Measurements from ENCODE around the gene DGCR8. TPM values are rescaled to one million over a fixed set of nuclear protein-coding genes. Genes with fewer than 3 reads are reported as not detected.

Gene DGCR8
- total RNA-seq, 1 donor from 2014 or later: 38.1 TPM

DNA sequence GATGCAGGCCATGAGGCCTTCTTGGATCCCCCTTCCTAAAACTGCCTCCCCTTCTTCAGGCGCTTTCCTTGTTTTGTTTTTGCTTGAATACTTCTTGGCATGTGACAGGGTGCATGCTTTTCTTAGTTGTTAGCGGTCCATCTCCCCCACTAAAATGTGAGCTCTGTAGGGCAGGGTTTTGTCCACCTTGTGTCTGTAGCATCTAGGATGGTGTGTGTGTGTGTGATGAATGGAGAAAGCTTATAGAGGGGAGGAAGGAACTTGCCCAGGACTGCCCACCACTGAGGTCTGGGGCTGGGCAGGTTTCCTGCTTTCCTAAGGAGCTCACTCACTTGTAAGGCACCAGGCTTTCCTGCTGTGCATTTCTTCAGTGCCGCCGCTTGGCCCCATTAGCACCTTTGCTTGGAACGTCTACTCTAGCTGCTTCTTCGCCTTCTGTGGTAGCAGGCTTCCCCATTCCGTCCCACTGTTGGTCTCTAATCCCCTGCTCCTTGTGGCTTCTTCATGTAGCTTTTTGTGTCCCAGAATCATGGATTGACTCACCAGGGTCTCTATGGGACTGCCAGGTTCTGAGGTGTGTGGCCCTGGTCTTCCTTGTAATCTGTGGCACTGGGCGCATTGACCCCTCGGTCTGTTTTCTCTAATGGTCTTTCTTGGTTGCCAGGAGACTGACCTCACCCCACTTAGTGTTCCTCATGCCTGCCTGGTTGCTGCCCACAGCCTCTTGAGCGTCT, 3.3 kb downstream of the DGCR8 start:
- H3K4me3 ChIP-seq (ENCODE audit: low read length in 3 of 3): no peak overlapping the region
- H3K9me3 ChIP-seq (ENCODE audit: control insufficient read depth in 3 of 3, low read length in 3 of 3): no peaks in the 10 kb centered on the region
- H3K36me3 ChIP-seq (ENCODE audit: control insufficient read depth in 3 of 3, insufficient read depth in 3 of 3, low read length in 3 of 3): peaks cover 25 to 34% (median 27%) of the 10 kb centered on the region in 3 donors
- peaks cover 40 to 48% (median 46%) of the 10 kb centered on the region in 3 donors for H3K4me1 ChIP-seq (ENCODE audit: control insufficient read depth in 3 of 3, insufficient read depth in 3 of 3, low read length in 3 of 3)
- peak overlapping the region; percentile 7 to 69 (median 54) for H3K9ac ChIP-seq (ENCODE audit: low read depth in 1 of 3, low read length in 3 of 3)
- no peak overlapping the region for H3K27ac ChIP-seq (ENCODE audit: low read depth, low read length)
- no peaks in the 10 kb centered on the region for H3K27me3 ChIP-seq (ENCODE audit: control insufficient read depth in 3 of 3, insufficient read depth in 3 of 3, low read length in 3 of 3)

DNA sequence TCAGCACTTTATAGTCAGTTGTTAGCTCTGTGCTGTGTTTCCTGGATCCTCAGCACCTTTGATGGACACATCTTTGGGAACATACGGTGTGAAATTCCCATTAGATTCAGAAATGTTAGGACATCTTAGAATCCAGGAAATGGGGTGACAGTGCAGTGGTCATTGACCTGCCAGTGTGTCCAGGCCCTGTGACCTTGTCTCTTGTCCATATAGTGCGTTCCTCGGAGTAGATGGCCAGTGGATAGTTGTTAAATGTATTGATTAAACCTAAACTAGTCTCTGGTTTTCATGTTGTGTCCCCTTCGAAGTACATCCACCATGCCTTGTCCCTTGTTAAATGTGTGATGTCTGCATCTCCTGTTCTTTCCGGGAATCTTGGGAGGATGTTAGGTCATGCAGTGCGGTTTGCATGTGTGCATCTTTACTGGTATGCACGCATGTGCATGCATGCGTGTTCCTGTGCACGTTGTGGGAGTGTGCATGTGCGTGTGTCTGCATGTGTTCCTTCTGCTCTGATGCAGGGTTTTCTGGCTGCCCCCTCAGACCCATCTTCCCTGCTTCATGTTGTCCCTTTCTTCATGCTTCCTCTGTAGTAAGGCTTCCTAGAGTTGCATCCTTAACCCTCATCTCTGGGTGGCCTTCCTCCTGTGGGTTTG, 4.0 kb downstream of the DGCR8 start:
- Histone ChIP-seq H3K27me3 (ENCODE audit: control insufficient read depth in 3 of 3, insufficient read depth in 3 of 3, low read length in 3 of 3) (no peaks in the 10 kb centered on the region), H3K4me1 (ENCODE audit: control insufficient read depth in 3 of 3, insufficient read depth in 3 of 3, low read length in 3 of 3) (peaks cover 40 to 48% (median 46%) of the 10 kb centered on the region in 3 donors), H3K27ac (ENCODE audit: low read depth, low read length) (peak overlapping the region; percentile 5), H3K9ac (ENCODE audit: low read depth in 1 of 3, low read length in 3 of 3) (peak overlapping the region in 2 of 3 donors; percentile 8 to 62), H3K9me3 (ENCODE audit: control insufficient read depth in 3 of 3, low read length in 3 of 3) (no peaks in the 10 kb centered on the region), H3K4me3 (ENCODE audit: low read length in 3 of 3) (peak overlapping the region in 1 of 3 donors; percentile 12), H3K36me3 (ENCODE audit: control insufficient read depth in 3 of 3, insufficient read depth in 3 of 3, low read length in 3 of 3) (peaks cover 32 to 38% (median 32%) of the 10 kb centered on the region in 3 donors)

DNA sequence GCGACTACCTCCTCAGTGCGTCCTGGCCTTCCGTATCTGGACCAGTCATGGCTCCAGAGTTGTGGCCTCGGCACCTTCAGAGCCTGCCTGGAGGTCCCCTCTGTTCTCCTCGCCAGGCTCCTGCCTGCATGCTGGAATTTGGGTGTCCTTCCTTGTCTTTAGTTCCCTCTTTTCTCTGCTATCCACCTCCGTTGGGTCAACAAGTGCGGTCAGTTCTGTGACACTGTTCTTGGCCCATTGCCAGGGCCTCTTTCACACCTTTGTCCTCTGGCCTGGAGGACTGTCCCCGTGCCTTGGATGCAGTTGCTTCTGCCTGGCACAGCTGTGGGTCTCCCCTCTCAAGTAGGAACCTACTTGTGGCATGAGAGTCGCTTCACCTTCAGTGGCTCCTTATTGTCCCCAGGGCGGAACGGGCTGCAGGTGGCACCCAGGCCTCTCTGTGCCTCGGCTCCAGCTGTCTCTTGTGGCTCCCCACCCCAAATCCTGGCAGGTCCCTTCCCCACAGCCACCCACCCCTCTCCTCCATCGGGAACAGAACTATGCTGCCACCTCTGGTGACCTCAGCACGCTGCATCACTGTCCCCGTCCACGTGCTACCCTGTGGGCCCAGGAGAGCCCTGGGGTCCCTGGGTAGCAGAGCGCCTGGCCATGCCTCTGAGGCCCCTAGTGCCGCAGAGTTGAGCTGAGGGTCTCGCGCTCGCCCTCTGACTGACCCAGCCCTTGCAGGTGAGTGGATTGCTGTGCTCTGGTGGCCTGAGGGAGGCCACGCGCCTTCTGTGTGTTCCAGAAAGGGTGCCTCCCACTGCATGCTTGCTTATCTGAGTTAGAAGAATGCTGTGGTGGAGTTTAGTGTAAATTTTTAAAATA, 4.7 kb downstream of the DGCR8 start:
- Histone ChIP-seq H3K27me3 (ENCODE audit: control insufficient read depth in 3 of 3, insufficient read depth in 3 of 3, low read length in 3 of 3) (no peaks in the 10 kb centered on the region), H3K27ac (ENCODE audit: low read depth, low read length) (peak overlapping the region; percentile 5), H3K9me3 (ENCODE audit: control insufficient read depth in 3 of 3, low read length in 3 of 3) (no peaks in the 10 kb centered on the region), H3K4me1 (ENCODE audit: control insufficient read depth in 3 of 3, insufficient read depth in 3 of 3, low read length in 3 of 3) (peaks cover 40 to 46% (median 45%) of the 10 kb centered on the region in 3 donors), H3K4me3 (ENCODE audit: low read length in 3 of 3) (peak overlapping the region in 1 of 3 donors; percentile 12), H3K36me3 (ENCODE audit: control insufficient read depth in 3 of 3, insufficient read depth in 3 of 3, low read length in 3 of 3) (peaks cover 40 to 45% (median 40%) of the 10 kb centered on the region in 3 donors), H3K9ac (ENCODE audit: low read depth in 1 of 3, low read length in 3 of 3) (peak overlapping the region; percentile 23 to 62 (median 24))

DNA sequence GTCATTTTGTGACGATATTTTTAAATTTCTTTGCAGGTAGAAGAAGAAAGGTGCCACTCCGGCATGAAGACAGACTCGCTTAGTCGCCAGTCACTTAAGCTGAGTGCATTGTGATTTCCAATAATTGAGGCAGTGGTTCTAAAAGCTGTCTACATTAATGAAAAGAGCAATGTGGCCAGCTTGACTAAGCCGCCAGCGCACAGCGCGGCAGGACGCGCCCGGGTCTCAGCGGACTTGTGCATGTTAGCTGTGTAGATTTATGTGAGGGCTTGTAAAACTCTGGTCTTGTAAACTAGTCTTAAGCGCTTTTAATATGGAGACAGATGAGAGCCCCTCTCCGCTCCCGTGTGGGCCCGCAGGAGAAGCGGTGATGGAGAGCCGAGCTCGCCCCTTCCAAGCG, 5.6 kb downstream of the DGCR8 start:
- Histone ChIP-seq H3K4me1 (ENCODE audit: control insufficient read depth in 3 of 3, insufficient read depth in 3 of 3, low read length in 3 of 3) (peaks cover 38 to 44% (median 43%) of the 10 kb centered on the region in 3 donors), H3K9me3 (ENCODE audit: control insufficient read depth in 3 of 3, low read length in 3 of 3) (no peaks in the 10 kb centered on the region), H3K4me3 (ENCODE audit: low read length in 3 of 3) (no peak overlapping the region), H3K27ac (ENCODE audit: low read depth, low read length) (no peak overlapping the region), H3K9ac (ENCODE audit: low read depth in 1 of 3, low read length in 3 of 3) (no peak overlapping the region), H3K27me3 (ENCODE audit: control insufficient read depth in 3 of 3, insufficient read depth in 3 of 3, low read length in 3 of 3) (no peaks in the 10 kb centered on the region), H3K36me3 (ENCODE audit: control insufficient read depth in 3 of 3, insufficient read depth in 3 of 3, low read length in 3 of 3) (peaks cover 49 to 54% (median 49%) of the 10 kb centered on the region in 3 donors)

DNA sequence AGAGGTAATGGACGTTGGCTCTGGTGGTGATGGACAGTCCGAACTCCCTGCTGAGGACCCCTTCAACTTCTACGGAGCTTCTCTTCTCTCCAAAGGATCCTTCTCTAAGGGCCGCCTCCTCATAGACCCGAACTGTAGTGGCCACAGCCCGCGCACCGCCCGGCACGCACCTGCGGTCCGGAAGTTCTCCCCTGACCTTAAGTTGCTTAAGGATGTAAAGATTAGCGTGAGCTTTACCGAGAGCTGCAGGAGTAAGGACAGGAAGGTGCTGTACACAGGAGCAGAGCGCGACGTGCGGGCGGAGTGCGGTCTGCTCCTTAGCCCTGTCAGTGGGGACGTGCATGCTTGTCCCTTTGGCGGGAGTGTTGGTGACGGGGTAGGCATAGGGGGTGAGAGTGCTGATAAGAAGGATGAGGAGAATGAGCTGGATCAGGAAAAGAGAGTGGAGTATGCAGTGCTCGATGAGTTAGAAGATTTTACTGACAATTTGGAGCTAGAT, 6.1 kb downstream of the DGCR8 start:
- Histone ChIP-seq H3K4me1 (ENCODE audit: control insufficient read depth in 3 of 3, insufficient read depth in 3 of 3, low read length in 3 of 3) (peaks cover 34 to 39% (median 38%) of the 10 kb centered on the region in 3 donors), H3K9ac (ENCODE audit: low read depth in 1 of 3, low read length in 3 of 3) (no peak overlapping the region), H3K9me3 (ENCODE audit: control insufficient read depth in 3 of 3, low read length in 3 of 3) (no peaks in the 10 kb centered on the region), H3K27ac (ENCODE audit: low read depth, low read length) (no peak overlapping the region), H3K4me3 (ENCODE audit: low read length in 3 of 3) (no peak overlapping the region), H3K36me3 (ENCODE audit: control insufficient read depth in 3 of 3, insufficient read depth in 3 of 3, low read length in 3 of 3) (peaks cover 54 to 59% (median 54%) of the 10 kb centered on the region in 3 donors), H3K27me3 (ENCODE audit: control insufficient read depth in 3 of 3, insufficient read depth in 3 of 3, low read length in 3 of 3) (no peaks in the 10 kb centered on the region)

DNA sequence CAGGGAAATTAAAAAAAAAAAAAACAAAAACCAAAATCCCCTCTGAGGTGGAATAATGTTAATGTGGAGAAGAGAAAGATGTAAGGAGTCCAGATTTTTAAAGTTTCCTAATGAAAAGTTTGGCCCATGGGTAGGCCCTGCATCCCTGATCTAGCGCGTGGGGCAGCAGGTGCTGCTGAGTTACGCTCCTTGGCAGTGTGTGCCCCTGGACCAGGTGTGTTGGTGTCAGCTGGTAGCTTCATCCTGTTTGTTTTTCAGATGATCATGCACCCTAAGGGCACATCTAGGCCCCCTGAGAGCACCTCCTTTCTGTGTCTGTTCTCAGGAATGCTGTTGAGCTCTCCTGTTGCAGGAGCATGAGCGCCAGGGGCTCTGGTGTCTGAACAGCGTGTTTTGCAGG, 6.7 kb downstream of the DGCR8 start:
- Histone ChIP-seq H3K36me3 (ENCODE audit: control insufficient read depth in 3 of 3, insufficient read depth in 3 of 3, low read length in 3 of 3) (peaks cover 60 to 65% (median 60%) of the 10 kb centered on the region in 3 donors), H3K9me3 (ENCODE audit: control insufficient read depth in 3 of 3, low read length in 3 of 3) (no peaks in the 10 kb centered on the region), H3K4me1 (ENCODE audit: control insufficient read depth in 3 of 3, insufficient read depth in 3 of 3, low read length in 3 of 3) (peaks cover 27 to 33% (median 32%) of the 10 kb centered on the region in 3 donors), H3K27ac (ENCODE audit: low read depth, low read length) (no peak overlapping the region), H3K9ac (ENCODE audit: low read depth in 1 of 3, low read length in 3 of 3) (no peak overlapping the region), H3K27me3 (ENCODE audit: control insufficient read depth in 3 of 3, insufficient read depth in 3 of 3, low read length in 3 of 3) (no peaks in the 10 kb centered on the region), H3K4me3 (ENCODE audit: low read length in 3 of 3) (no peak overlapping the region)

DNA sequence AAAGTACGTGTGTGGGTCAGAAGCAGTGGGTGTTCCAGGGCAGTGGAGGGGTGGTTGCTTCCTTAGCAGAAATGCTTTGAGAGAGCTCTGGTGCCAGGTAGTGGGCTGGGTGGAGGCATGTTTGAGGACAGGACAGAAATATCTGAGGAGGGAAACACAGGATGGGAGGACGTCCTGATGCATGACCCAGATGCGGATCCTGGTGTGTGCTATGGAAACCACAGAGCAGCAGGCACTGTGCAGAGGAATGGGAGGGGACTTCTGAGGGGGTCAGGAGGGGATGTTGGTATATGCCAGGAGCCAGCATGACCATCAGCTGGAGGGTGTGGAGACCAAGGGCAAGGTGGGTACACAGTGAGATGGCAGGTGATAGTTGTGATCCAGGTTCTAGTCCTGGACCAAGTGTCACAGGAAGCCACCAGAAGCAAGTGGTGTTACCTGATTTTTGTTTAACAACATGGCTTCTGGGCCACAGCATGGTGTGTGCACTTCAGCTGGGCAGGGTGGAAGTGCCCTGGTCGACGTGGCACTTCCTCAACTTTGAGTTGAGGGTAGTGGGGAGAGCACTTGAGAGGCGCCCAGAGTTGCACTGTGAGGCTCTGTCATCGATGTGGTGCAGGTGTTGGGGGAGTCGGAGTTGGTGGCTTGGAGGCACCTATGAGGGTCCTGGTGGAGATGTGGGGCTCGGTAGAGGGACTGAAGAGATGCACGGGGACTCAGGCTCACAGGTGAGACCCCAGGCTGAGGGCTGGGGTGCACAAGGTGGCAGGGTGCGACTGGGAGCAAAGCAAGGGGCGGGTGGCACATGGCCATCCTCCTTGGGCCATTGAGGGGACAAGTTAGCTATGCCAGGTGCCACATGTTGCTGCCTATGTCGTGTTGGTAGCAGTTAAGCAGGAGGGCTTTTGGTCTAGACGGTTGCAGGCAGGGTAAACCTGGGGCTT, 7.5 kb downstream of the DGCR8 start:
- H3K9ac ChIP-seq (ENCODE audit: low read depth in 1 of 3, low read length in 3 of 3): no peak overlapping the region
- H3K4me3 ChIP-seq (ENCODE audit: low read length in 3 of 3): no peak overlapping the region
- no peaks in the 10 kb centered on the region for H3K27me3 ChIP-seq (ENCODE audit: control insufficient read depth in 3 of 3, insufficient read depth in 3 of 3, low read length in 3 of 3)
- H3K9me3 ChIP-seq (ENCODE audit: control insufficient read depth in 3 of 3, low read length in 3 of 3): no peaks in the 10 kb centered on the region
- H3K4me1 ChIP-seq (ENCODE audit: control insufficient read depth in 3 of 3, insufficient read depth in 3 of 3, low read length in 3 of 3): peaks cover 25 to 26% (median 26%) of the 10 kb centered on the region in 3 donors
- H3K27ac ChIP-seq (ENCODE audit: low read depth, low read length): no peak overlapping the region
- H3K36me3 ChIP-seq (ENCODE audit: control insufficient read depth in 3 of 3, insufficient read depth in 3 of 3, low read length in 3 of 3): peaks cover 68 to 73% (median 68%) of the 10 kb centered on the region in 3 donors

DNA sequence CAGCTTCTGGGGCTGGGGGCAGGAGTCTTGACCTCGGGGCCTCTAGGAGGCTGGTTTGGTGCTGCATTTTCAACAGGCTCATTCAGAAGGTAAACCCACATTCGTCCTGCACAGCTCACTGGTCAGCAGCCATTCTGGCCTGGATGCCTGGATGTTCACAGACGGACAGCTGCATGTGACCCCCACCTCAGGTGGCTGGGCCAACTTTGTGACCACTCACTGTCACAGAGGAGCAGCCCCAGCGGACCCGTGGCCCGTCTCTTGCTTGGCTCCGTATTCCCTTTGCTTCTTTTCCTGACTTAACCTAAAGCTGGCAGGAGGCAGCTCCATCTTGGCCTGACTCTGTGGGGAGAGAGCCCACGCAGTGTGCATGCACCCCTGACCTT, 8.2 kb downstream of the DGCR8 start:
- H3K36me3 ChIP-seq (ENCODE audit: control insufficient read depth in 3 of 3, insufficient read depth in 3 of 3, low read length in 3 of 3): peaks cover 71 to 76% (median 72%) of the 10 kb centered on the region in 3 donors

More for the DNA sequence above, 8.2 kb downstream of the DGCR8 start:
- Histone ChIP-seq H3K27me3 (ENCODE audit: control insufficient read depth in 3 of 3, insufficient read depth in 3 of 3, low read length in 3 of 3) (no peaks in the 10 kb centered on the region), H3K4me1 (ENCODE audit: control insufficient read depth in 3 of 3, insufficient read depth in 3 of 3, low read length in 3 of 3) (peaks cover 18 to 22% (median 19%) of the 10 kb centered on the region in 3 donors), H3K27ac (ENCODE audit: low read depth, low read length) (no peak overlapping the region), H3K9me3 (ENCODE audit: control insufficient read depth in 3 of 3, low read length in 3 of 3) (no peaks in the 10 kb centered on the region), H3K4me3 (ENCODE audit: low read length in 3 of 3) (no peak overlapping the region), H3K9ac (ENCODE audit: low read depth in 1 of 3, low read length in 3 of 3) (no peak overlapping the region)

All from skeletal muscle tissue (tissue), 4 donors.